Central memory CD8-positive, alpha-beta T cell (primary cell): ENCODE results near the gene IBA57.
"Not testable (repeated sequence)": the region's sequence is repeated elsewhere in the genome, so short reads cannot be mapped to it uniquely, and the experiment has no call there.

ENCODE experiments used
- ATAC-seq: fragments of 150-1000 bp; cut with Tn5 transposase; replicated peaks from 2 replicates; pipeline ENCODE4 v1.10.0; 2022; ENCODE audit warnings: mild to moderate bottlenecking, moderate FRiP score, moderate number of reproducible peaks; ENCODE audit not compliant: poor library complexity, severe bottlenecking; ENCODE audit errors: extremely low read depth
- DNase-seq, 2 donors: peaks; one replicate each; pipeline ENCODE4 v3.0.0; 2021; ENCODE audit warnings: low spot score in 2 of 2
- H3K27ac Mint-ChIP-seq: one replicate; pipeline ENCODE4 v1.8.0; 2022; ENCODE audit warnings: low read depth, mild to moderate bottlenecking, moderate library complexity, mixed read lengths
- H3K27me3 Mint-ChIP-seq: one replicate; pipeline ENCODE4 v1.8.0; 2022; ENCODE audit warnings: mixed read lengths
- H3K36me3 Mint-ChIP-seq: one replicate; pipeline ENCODE4 v1.8.0; 2022; ENCODE audit warnings: mild to moderate bottlenecking, moderate library complexity, mixed read lengths; ENCODE audit not compliant: insufficient read depth
- H3K4me1 Mint-ChIP-seq: one replicate; pipeline ENCODE4 v1.8.0; 2022; ENCODE audit warnings: mixed read lengths
- H3K4me3 Mint-ChIP-seq: one replicate; pipeline ENCODE4 v1.8.0; 2022; ENCODE audit warnings: mild to moderate bottlenecking, moderate library complexity, mixed read lengths
- H3K9me3 Mint-ChIP-seq: one replicate; pipeline ENCODE4 v1.8.0; 2022; ENCODE audit warnings: mixed read lengths

Gene IBA57

GRCh38 chr1:228181645-228182034, 16.0 kb downstream of the IBA57 start:
- peaks cover 28% of the 10 kb centered on the region for H3K4me1 Mint-ChIP-seq
- DNase-seq (no peak), ATAC-seq (no peak)
- H3K4me3 Mint-ChIP-seq = no peak overlapping the region
- peaks cover 18% of the 10 kb centered on the region for H3K36me3 Mint-ChIP-seq
- no peak overlapping the region for H3K27ac Mint-ChIP-seq
- H3K27me3 Mint-ChIP-seq = no peaks in the 10 kb centered on the region
- no peaks in the 10 kb centered on the region for H3K9me3 Mint-ChIP-seq

GRCh38 chr1:228182296-228183030, 16.9 kb downstream of the IBA57 start:
- no peak for DNase-seq
- H3K27me3 Mint-ChIP-seq = no peaks in the 10 kb centered on the region
- H3K27ac Mint-ChIP-seq = peak overlapping the region; percentile 55
- H3K36me3 Mint-ChIP-seq = peaks cover 18% of the 10 kb centered on the region
- H3K9me3 Mint-ChIP-seq = no peaks in the 10 kb centered on the region
- H3K4me1 Mint-ChIP-seq = peaks cover 28% of the 10 kb centered on the region
- peak; percentile 4 for ATAC-seq
- H3K4me3 Mint-ChIP-seq = no peak overlapping the region

- Mint-ChIP-seq H3K4me3 (no peak overlapping the region), H3K36me3 (peaks cover 17% of the 10 kb centered on the region), H3K27ac (no peak overlapping the region), H3K4me1 (peaks cover 35% of the 10 kb centered on the region), H3K27me3 (no peaks in the 10 kb centered on the region), H3K9me3 (no peaks in the 10 kb centered on the region)
- DNase-seq = no peak
- no peak for ATAC-seq
Measured at GRCh38 chr1:228184152-228184551, 18.5 kb downstream of the IBA57 start.

GRCh38 chr1:228185641-228185965, 20.0 kb downstream of the IBA57 start:
- H3K27me3 Mint-ChIP-seq = no peaks in the 10 kb centered on the region
- H3K4me1 Mint-ChIP-seq = peaks cover 35% of the 10 kb centered on the region
- ATAC-seq = peak; percentile 98
- H3K4me3 Mint-ChIP-seq = peak overlapping the region; percentile 60
- no peaks in the 10 kb centered on the region for H3K9me3 Mint-ChIP-seq
- H3K36me3 Mint-ChIP-seq = peaks cover 18% of the 10 kb centered on the region
- peak overlapping the region; percentile 77 for H3K27ac Mint-ChIP-seq
- DNase-seq = peak in 1 of 2 donors; percentile 63

GRCh38 chr1:228188249-228188648, 22.6 kb downstream of the IBA57 start:
- not testable (repeated sequence) for H3K9me3 Mint-ChIP-seq, DNase-seq, H3K4me3 Mint-ChIP-seq, H3K27me3 Mint-ChIP-seq, H3K36me3 Mint-ChIP-seq, ATAC-seq
- peak overlapping the region; percentile 48 for H3K27ac Mint-ChIP-seq
- peaks cover 25% of the 10 kb centered on the region for H3K4me1 Mint-ChIP-seq

- Mint-ChIP-seq H3K9me3 (no peaks in the 10 kb centered on the region), H3K4me1 (peaks cover 20% of the 10 kb centered on the region), H3K36me3 (peaks cover 7% of the 10 kb centered on the region), H3K4me3 (no peak overlapping the region), H3K27me3 (no peaks in the 10 kb centered on the region), H3K27ac (no peak overlapping the region)
- DNase-seq (no peak), ATAC-seq (no peak)
Measured at GRCh38 chr1:228190182-228190581, 24.6 kb downstream of the IBA57 start.

GRCh38 chr1:228190778-228191177, 25.2 kb downstream of the IBA57 start:
- Mint-ChIP-seq H3K4me1 (peaks cover 20% of the 10 kb centered on the region), H3K4me3 (no peak overlapping the region), H3K36me3 (peaks cover 4% of the 10 kb centered on the region)

GRCh38 chr1:228194436-228194835, 28.8 kb downstream of the IBA57 start:
- Mint-ChIP-seq H3K27ac (no peak overlapping the region), H3K4me1 (peaks cover 6% of the 10 kb centered on the region), H3K36me3 (peaks cover 3% of the 10 kb centered on the region), H3K27me3 (no peaks in the 10 kb centered on the region), H3K9me3 (peaks cover 8% of the 10 kb centered on the region), H3K4me3 (no peak overlapping the region)
- ATAC-seq (no peak), DNase-seq (no peak)

More at GRCh38 chr1:228190778-228191177, 25.2 kb downstream of the IBA57 start:
- ATAC-seq (no peak), DNase-seq (no peak)
- H3K27ac Mint-ChIP-seq = no peak overlapping the region
- no peaks in the 10 kb centered on the region for H3K27me3 Mint-ChIP-seq
- no peaks in the 10 kb centered on the region for H3K9me3 Mint-ChIP-seq

GRCh38 chr1:228194921-228195812, 29.6 kb downstream of the IBA57 start:
- Mint-ChIP-seq H3K36me3 (peaks cover 3% of the 10 kb centered on the region), H3K4me1 (peaks cover 6% of the 10 kb centered on the region), H3K27me3 (no peaks in the 10 kb centered on the region), H3K27ac (no peak overlapping the region), H3K9me3 (peaks cover 12% of the 10 kb centered on the region), H3K4me3 (no peak overlapping the region)
- no peak for ATAC-seq
- DNase-seq = no peak

GRCh38 chr1:228197555-228198147, 32.0 kb downstream of the IBA57 start:
- Mint-ChIP-seq H3K9me3 (peaks cover 12% of the 10 kb centered on the region), H3K4me3 (no peak overlapping the region), H3K27me3 (no peaks in the 10 kb centered on the region), H3K27ac (no peak overlapping the region), H3K4me1 (peaks cover 6% of the 10 kb centered on the region), H3K36me3 (peaks cover 4% of the 10 kb centered on the region)
- no peak for DNase-seq
- no peak for ATAC-seq

- no peak overlapping the region for H3K27ac Mint-ChIP-seq
- no peak for ATAC-seq
- peaks cover 6% of the 10 kb centered on the region for H3K4me1 Mint-ChIP-seq
- H3K4me3 Mint-ChIP-seq = no peak overlapping the region
- no peaks in the 10 kb centered on the region for H3K27me3 Mint-ChIP-seq
- DNase-seq = no peak
- H3K9me3 Mint-ChIP-seq = peaks cover 12% of the 10 kb centered on the region
- H3K36me3 Mint-ChIP-seq = peaks cover 4% of the 10 kb centered on the region
Measured at GRCh38 chr1:228198977-228199590, 33.5 kb downstream of the IBA57 start.

- ATAC-seq = no peak
- H3K27ac Mint-ChIP-seq = no peak overlapping the region
- no peaks in the 10 kb centered on the region for H3K9me3 Mint-ChIP-seq
- no peak overlapping the region for H3K4me3 Mint-ChIP-seq
- no peaks in the 10 kb centered on the region for H3K4me1 Mint-ChIP-seq
- H3K27me3 Mint-ChIP-seq = no peaks in the 10 kb centered on the region
- DNase-seq = no peak
- H3K36me3 Mint-ChIP-seq = peaks cover 4% of the 10 kb centered on the region
Measured at GRCh38 chr1:228204958-228205357, 39.4 kb downstream of the IBA57 start.
